HG03469 (cell line): ENCODE measurements around the gene MAGI2.
A peak's percentile ranks its signal among the peaks of the same experiment; 100 is the strongest.

Source experiments
- ATAC-seq: cut with Tn5 transposase; IDR thresholded peaks from one replicate; pipeline ENCODE4 v1.9.1; 2021; ENCODE audit warnings: mild to moderate bottlenecking, moderate library complexity, moderate number of reproducible peaks; ENCODE audit not compliant: unreplicated experiment

MAGI2 gene

DNA sequence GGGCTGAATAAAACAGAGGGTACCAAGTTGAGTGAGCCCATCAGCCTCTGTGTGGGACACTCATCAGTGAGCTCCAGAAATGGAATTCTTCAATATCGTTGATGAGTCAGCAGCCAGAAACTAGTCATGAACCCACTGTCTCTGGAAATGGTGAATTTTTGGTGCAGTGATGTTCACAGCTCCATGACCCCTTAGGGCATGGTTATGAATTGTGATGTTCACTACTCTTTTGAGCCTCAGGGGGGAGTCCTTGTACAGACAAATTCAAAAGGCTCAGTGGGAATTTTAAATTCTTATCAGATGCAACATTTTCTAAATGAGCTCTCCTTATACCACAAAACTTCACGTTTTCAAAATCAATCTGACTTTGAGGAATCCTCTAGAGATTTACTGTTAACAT is 1319.2 kb downstream of the MAGI2 start:
- peak; percentile 56 for ATAC-seq

- ATAC-seq = no peak
Observed at GRCh38 chr7:78130446-78131215, 1322.8 kb downstream of the MAGI2 start.

GRCh38 chr7:78129865-78130264 is 1323.6 kb downstream of the MAGI2 start:
- ATAC-seq = no peak

GRCh38 chr7:78127009-78127408 is 1326.5 kb downstream of the MAGI2 start:
- no peak for ATAC-seq

GRCh38 chr7:78125884-78126283 is 1327.6 kb downstream of the MAGI2 start:
- no peak for ATAC-seq

- ATAC-seq = no peak
Observed at GRCh38 chr7:78124216-78124615, 1329.3 kb downstream of the MAGI2 start.

GRCh38 chr7:78121888-78122287 is 1331.6 kb downstream of the MAGI2 start:
- ATAC-seq = no peak

DNA sequence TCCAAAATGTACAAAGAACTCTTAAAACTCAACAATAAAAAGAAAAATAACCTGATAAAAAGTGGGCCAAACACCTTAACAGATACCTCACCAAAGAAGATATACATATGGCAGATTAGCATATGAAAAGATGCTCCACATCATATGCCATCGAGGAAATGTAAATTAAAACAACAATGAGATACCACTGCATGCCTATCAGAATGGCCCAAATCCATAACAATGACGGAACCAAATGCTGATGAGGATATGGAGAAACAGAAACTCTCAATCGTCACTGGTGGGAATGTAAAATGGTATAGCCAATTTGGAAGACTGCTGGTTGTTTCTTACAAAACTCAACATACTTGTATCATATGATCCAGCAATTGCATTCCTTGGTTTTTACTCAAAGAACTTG is 1335.0 kb downstream of the MAGI2 start:
- no peak for ATAC-seq

DNA sequence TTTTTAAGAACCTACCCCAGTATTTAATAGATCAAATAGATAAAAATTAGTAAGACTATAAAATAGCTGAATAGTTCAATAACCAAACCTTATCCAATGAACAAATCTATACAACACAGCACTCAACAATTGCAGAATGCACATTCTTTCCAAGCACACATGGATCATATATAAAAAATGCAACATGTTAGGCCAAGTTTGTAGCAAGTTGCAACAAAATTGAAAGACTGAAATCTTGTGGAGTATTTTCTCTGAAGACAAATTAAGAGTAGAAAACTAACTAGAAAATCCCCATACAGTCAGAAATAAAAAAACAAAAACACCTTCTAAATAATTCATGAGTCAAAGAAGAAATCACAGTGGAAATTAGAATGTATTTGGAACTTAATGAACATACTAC is 1337.6 kb downstream of the MAGI2 start:
- ATAC-seq = no peak

GRCh38 chr7:78114993-78115392 is 1338.5 kb downstream of the MAGI2 start:
- ATAC-seq = no peak

- no peak for ATAC-seq
Observed at GRCh38 chr7:78112488-78112887, 1341.0 kb downstream of the MAGI2 start.

DNA sequence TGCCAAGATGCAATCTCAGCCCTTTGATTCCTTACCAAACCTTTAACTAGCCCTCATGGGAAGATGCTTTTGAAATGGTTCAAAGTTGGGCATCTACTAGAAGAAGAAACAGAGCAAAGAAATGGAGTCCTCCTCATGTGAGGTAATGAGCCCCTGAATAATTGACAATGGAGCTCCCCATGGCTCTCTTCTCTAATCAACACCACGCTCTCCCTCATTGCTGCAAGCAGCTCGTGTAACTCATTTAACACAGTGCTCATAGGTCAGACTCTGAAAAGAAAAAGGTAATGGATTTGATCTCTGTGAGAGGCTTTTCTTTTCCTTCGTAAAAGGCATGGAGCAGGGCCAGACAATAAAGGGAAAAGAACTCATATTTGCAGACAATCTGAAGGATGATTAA is 1342.1 kb downstream of the MAGI2 start:
- no peak for ATAC-seq

GRCh38 chr7:78103475-78103874 is 1350.0 kb downstream of the MAGI2 start:
- no peak for ATAC-seq

DNA sequence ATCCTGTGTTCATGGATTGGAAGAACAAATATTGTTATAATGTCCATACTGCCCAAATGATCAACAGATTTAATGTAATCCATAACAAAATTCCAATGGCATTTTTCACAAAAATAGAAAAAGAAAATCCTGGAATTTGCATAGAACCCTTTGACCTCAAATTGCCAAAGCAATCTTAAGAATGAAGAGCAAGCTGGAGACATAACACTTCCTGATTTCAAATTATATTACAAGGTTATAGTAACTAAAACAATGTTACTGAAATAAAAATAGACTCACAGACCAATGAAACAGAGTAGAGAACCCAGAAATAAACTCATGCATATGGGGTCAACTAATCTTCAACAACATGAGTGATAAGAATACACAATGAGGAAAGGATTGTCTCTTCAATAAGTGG is 1352.4 kb downstream of the MAGI2 start:
- no peak for ATAC-seq

DNA sequence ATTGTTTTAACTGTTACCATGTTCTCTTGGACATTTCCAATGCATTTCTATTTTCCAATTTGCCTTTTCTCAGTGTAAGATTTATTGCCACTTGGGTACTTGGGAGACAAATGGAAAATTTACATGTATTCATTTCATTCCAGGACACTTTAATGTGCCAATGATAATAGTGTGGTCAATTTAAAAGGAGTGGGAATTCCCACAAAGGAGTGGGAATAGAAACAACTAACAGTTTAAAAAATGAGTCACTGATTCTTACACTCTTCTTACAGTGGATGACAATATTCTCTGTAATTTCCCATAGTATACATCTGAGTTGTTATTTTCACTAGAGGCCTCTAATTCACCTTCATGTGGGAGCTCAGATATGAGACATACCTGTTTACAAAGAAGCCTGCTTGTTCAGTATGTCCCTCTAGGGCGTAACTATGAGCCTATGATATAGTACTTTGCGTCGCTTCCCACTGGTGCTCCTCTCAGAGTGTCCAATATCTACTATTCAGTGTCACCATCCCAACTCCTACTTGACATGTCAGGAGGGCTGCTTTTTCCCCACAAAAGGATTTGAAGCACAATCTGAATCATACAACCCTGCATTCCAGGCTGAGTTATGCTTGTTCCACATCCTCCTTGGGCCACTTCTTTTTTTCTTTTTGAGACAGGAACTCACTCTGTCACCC is 1353.6 kb downstream of the MAGI2 start:
- no peak for ATAC-seq

GRCh38 chr7:78095549-78095948 is 1357.9 kb downstream of the MAGI2 start:
- no peak for ATAC-seq

DNA sequence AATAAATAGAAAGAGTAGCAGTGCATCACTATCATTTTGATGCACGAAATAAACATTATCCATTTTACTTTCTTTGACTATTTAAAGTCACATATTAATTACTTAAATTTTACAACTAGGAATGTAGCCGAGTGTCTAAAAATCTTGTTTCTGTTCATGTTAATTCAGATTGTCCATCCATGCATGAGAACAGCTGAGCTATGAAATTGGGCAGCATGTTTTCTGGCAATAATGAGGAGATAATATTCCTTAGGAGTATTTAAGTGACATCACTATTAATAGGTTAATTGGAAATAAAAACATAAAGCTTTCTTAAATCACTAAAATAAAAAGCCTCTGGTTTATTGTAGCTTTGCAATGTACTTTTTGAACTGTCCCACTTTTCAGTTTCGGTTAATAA is 1361.1 kb downstream of the MAGI2 start:
- ATAC-seq = no peak

DNA sequence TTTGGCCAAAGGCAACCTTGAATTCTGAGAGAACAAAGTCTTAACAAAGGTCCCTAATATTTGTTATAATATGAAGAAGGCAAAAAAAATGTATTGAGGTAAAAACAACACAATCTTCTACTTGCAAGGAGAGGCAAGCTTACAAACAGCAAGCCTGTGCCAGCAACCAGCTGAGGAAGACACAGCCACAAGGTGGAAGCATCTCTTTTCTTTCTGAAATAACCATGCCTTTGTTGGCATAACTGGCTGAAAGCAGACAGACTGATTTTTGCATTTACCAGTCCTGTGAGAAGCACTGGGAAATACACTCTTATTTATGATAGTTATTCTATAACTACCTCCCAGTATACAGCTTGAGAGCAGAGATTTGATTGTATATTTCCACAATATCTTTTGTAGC is 1362.9 kb downstream of the MAGI2 start:
- ATAC-seq = no peak

- ATAC-seq = no peak
Observed at GRCh38 chr7:78083476-78084120, 1369.9 kb downstream of the MAGI2 start.

GRCh38 chr7:78082556-78082955 is 1370.9 kb downstream of the MAGI2 start:
- ATAC-seq = no peak

DNA sequence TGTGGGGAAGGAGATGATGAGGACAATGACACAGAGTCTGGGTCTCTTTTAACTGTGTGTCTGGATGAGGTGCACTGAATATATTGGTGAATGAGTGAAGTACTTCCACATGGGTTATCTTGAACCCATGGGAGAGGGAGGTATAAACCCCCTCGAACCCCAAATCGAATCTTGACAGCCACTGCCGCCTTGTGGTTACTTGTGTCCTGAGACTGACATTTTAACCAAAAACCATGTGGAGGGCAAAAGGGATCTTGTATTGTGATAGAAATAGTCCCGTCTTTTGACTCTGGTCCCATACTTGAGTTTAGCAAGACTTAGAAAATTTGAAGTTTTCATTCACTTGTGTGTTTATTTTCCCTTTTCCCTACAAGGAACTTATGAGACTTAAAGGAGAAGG is 1371.6 kb downstream of the MAGI2 start:
- no peak for ATAC-seq

DNA sequence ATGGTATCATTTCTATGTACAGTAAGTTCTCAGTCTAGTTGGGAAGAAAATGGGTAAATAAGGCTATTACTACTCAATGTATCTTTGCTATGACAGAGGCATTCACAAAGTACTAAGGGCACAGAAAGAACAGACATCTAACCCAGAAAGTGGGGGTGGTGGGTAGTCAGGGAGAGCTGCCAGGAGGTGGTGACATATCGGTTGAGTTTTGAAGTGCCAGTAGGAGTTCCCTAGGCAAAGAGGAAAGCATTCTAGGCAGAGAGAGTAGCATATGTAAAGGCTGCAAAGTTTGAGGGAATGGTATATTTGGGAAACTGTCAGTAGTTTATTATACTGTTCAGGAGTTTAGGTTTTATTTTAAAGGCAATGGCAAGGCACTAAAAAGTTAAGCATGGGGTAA is 1372.1 kb downstream of the MAGI2 start:
- ATAC-seq = no peak
